Stimulated activated CD8-positive, alpha-beta memory T cell treated with anti-CD3 and anti-CD28 coated beads, Interleukin-15, amount 100 ng/mL, for 1 hour (primary cell): ENCODE measurements around the gene IRF2BP1.
"Not testable (repeated sequence)": the region's sequence is repeated elsewhere in the genome, so short reads cannot be mapped to it uniquely, and the experiment has no call there.

Source experiments
- DNase-seq: peaks from one replicate; pipeline ENCODE4 v3.0.0-alpha.2; 2020; ENCODE audit warnings: low read depth

Gene IRF2BP1

GRCh38 chr19:45901912-45902650 is 16.1 kb upstream of the IRF2BP1 start, which contains the start of gene MYPOP:
Gene MYPOP, minus strand, starts transcription at chr19:45902613. Its CDS starts 840 bp downstream, at chr19:45901773.
- no peak for DNase-seq

DNA sequence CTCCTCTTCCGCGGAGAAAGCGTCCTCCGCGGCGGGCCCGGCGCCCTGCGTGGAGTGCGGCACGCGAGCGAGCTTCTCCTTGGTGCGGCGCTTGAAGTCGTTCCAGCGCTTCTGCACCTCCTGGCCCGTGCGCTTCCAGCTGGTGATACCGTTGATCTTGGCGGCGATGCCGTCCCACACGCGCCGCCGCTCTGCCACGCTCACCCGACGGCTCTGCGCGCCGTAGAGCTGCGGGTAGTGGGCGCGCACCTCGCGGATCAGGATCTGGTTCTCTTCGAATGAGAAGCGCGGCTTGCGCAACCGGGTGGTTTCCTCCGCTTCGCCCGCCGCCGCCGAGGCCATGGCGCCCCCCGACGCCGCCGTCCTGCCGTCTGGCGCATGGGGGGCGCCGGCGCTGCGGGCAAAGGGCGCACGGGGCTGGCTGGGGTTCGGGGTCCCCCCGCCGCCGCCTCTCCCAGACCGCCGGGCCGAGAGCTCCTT is 15.5 kb upstream of the IRF2BP1 start:
- DNase-seq: no peak

GRCh38 chr19:45900738-45901431 is 14.9 kb upstream of the IRF2BP1 start:
- DNase-seq: no peak

DNA sequence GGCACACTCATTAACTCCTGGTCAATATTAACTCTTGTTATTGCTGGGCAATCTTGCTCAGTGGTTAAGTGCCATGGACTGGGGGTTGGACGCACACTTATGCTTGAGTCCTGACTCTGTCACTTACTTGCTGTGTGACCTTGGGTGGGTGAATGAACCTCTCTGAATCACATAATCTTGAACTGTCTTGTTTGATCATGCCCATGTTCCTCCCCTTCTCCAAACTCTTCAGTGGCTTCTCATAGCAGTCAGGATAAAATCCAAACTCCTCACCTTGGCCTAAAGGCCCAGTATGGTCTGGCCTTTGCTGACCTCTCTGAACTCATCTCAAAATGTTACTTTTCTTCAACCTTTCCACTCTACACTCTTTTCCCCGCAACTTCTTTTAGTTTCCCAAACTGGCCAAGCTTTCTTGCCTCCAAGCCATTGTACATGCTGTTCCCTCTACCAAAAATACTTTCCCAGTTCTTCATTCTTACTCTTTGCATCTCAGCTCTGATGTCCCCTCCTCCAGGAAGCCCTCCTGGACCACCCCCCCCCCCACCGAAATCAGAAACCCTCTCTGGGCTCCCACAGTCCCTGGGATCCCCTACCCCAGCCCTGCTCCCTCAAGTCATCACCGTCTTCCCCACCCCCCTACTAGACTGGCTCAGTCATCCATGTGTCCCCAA is 14.1 kb upstream of the IRF2BP1 start:
- no peak for DNase-seq

- DNase-seq: no peak
Observed at GRCh38 chr19:45899253-45899652, 13.3 kb upstream of the IRF2BP1 start.

GRCh38 chr19:45897261-45897812 is 11.4 kb upstream of the IRF2BP1 start:
- no peak for DNase-seq

- not testable (repeated sequence) for DNase-seq
Observed at GRCh38 chr19:45895983-45896599, 10.2 kb upstream of the IRF2BP1 start.

DNA sequence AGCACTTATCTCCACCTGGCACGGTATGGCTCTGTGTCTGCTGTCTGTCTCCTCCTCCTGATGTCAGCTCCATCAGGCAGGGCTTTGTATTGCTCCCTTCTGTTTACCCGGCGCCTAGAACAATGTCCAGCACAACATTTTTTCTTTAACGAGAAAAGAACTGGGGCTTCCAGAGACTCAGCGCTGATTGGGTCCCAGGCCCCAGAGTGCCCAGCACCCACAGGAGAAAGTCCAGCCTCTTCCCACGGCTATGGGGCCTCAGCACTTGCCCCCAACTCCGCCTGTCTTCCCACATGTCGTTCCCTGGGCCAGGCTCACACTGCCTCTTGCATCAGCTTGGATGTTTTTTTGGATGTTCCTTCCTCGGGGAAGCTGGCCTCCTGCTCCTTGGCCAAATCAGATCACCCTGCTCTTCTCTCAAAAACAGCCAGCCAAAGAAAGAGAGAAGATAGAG is 9.6 kb upstream of the IRF2BP1 start:
- no peak for DNase-seq

DNA sequence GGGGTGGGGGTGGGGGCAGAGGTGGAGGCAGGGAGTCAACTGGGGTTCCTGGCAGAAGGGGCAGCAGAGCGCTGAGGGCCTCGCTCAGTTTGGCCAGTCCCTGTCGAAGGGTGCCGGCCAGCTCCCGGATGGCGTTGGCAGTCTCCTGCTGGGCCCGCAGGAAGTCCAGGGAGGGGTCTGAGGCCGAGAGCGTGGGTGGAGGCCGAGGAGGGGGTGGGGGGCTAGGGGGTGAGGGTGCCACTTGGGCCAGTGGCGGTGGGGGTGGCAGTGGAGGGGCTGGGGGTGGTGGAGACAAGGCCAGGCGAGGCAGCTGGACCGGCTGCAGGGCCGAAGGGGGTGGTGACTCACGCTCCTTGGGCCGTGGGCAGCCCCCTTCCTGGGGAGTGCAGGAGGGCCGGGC is 4.9 kb upstream of the IRF2BP1 start:
- DNase-seq: no peak

DNA sequence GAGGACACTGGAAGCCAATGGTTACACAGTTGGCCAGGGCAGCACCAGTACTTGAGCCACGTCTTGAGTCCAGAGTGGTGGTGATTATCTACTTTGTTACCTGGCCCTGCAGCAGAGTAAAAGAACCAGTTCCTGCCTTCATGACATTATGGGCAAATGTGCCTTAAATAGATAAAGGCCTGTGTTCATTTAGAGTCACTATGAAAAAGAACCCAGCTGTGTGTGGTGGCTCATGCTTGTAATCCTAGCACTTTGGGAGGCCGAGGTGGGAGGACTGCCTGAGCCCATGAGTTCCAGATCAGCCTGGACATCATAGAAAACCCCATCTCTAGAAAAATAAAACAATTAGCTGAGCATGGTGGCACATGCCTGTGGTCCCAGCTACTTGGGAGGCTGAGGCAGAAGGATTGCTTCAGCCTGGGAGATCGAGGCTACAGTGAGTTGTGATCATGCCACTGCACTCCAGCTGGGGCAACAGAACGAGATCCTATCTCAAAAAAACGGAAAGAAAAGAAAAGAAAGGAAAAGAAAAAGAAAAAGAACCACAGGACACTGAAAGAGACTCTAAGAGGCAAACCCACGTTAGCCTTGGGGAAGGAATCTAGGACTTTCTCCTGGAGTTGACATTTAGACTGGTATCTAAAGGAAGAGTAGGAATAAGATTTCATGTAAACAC is 3.4 kb upstream of the IRF2BP1 start:
- no peak for DNase-seq

- no peak for DNase-seq
Observed at GRCh38 chr19:45887200-45887710, 1.3 kb upstream of the IRF2BP1 start.

GRCh38 chr19:45886427-45887199 is 672 bp upstream of the IRF2BP1 start:
- peak; percentile 74 for DNase-seq

DNA sequence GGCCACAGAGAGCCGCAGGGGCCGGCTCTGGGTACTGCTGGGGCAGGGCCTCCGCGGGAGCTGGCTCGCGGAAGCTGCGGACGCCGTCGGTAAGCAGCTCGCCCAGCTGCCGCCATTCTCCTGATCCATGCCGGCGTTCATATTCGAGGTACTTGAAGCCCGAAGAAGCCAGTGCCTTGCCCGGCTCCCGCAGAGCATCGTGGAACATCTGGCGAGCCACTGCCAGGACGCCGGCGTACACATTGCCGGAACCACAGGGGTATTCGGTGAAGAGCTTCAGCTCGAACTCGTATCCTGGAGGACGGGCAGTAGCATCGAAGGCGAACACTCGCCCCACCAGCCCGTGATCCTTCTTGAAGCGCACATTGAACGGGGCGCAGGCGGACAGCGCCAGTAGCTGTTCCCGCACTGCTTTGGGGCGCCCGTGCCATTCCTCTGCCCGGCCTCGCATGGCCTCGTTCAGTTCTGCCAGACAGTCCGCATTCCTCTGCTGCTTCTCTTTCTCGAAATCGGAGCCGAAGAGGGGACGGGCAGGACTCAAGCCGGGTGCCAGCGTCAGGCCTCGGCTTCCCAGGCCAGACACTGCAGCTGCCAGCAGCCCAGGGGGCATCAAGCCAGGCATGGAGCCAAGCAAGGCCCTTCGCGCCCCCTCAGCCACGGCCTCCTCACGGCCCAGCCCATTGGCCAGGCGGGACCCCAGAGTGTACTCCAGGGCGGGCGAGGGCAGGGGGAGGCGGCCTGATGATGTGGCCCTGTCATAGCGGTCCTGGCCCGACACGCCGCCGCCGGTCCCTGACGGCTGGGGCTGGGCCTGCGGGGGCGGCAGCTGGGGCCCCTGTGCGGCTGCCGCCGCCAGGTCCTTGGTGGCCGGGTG is 1.0 kb downstream of the IRF2BP1 start:
- DNase-seq: no peak

DNA sequence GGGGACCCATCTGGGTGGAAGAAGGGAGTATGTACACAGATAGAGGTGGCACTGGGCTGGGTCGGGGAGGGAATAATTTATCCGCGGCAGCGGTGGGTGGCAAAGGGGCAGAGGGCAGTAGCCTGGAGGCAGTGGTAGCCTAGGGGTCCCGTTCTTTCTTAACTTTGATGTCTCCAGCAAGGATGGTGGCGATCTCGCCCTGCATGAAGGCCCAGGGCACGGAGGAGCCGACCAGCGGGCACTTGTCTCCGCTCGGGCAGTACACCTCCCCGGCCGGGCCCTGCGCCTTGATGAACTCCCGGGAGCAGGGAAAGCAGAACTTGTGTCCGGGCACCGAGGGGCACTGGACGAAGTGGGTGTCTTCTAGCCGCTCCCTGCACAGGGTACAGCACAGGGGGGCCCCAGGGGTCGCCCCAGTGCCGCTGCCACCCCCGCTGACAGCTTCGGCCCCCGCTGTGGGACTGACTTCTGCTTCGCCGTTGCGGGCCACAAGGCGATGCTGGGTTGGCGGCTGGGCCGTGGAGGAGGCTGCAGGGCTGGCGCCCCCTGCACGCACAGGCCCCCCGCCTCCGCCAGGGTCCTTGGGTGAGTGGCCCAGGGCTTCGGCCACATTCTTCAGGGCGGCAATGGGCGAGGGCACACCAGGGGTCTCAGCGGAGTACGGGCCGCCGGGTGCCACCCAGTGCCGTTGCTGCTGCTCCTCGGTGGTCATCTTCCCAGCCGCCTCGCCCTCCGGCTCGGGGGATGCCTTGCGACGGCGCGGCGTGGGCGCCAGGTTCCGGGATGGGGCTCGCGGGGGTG is 1.9 kb downstream of the IRF2BP1 start:
- no peak for DNase-seq

- DNase-seq: no peak
Observed at GRCh38 chr19:45883586-45883880, 2.4 kb downstream of the IRF2BP1 start.

DNA sequence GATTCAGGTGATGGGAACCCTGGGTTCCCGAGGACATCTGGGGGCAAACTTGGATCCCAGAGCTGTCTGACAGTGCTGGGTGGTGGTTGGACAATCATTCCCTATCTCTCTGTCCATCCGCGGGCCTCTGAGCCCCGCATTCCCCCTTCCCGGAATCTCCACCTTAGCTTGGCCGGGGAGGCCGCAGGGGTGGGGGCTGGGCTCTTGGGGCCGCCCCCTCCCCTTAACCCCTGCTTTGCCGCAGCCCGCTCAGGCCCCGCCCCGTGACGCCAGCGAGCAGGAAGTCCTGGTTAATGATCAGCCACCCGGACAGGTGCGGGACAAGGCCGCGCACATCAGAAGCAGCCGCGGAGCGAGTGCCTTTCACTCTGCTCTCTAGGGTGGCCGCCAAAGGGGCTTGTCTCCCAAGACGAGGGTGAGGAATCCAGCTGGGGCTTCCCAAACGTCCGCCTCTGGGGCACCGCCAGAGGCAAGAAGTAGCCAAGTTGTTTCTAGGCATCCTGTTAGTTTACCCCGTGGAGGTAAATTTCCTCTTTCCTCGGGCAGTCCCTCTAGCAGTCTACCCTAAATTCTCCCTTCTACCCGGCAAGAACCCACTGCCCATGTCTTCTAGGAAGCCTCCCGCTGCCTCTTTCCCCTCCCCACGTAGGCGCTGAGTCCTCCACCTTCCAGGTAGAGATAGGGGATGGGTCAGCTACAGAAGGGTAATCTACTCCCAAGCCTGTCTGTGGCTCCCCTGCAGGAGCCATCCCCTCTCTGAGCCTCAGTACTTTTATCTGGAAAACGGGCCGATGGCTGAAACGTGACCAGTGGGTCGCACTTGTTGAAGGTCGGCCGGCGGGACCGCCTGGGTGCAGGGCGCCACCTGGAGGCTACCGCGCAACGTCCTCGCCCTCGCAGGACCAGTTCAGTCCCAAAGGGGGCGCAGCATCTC is 3.0 kb downstream of the IRF2BP1 start:
- DNase-seq: peak; percentile 57

DNA sequence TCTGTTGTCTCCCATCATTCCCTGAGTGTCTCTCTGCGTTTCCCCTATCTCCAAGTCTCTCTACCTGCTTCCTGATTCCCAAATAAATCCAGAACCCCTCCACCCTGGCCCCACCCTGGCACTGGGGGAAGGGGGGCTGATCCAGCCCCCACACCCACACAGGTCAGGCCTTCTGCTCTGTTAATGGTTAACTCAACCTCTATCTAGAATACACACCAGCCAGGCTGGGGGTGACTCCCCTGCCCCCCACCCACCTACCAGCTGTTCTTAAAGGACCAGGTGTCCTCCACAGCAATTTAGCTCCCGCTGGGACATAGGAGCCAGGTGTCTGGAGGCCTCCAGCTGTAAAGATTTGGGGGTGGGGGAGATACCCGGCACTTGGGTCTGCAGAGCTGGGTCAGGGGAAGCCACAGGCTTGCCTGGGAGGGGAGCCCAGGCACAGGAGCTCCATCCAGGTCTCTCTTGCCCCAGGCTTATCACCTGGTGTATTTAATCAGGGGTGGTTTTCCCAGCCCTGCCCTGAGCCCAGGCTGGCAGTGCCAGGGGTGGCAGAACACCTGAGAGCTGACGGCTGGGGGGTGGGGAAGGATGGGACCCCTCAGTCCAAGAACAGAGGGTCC is 3.9 kb downstream of the IRF2BP1 start:
- DNase-seq: no peak
